Peyer's patch (tissue), 4 donors: ENCODE results near the gene NRK.

ENCODE experiments used
- POLR2A ChIP-seq, 2 donors: fragments of 450-650 bp; IDR thresholded peaks; one replicate each; pipeline ENCODE4 v1.5.1; 2017; ENCODE audit warnings: antibody characterized with exemption in 2 of 2, mild to moderate bottlenecking in 2 of 2, moderate library complexity in 2 of 2
- TF ChIP-seq, protein P1 (sequence below), 6 experiments: fragments of 450-650 bp in 4 of 6; fragments of 200-600 bp in 2 of 6; sonication (generic) in 1 of 6; IDR thresholded peaks; one replicate each; pipeline ENCODE4 v1.5.1; 2017 to 2019; ENCODE audit warnings: antibody characterized with exemption in 6 of 6, mild to moderate bottlenecking in 3 of 6, moderate library complexity in 1 of 6

DNA sequence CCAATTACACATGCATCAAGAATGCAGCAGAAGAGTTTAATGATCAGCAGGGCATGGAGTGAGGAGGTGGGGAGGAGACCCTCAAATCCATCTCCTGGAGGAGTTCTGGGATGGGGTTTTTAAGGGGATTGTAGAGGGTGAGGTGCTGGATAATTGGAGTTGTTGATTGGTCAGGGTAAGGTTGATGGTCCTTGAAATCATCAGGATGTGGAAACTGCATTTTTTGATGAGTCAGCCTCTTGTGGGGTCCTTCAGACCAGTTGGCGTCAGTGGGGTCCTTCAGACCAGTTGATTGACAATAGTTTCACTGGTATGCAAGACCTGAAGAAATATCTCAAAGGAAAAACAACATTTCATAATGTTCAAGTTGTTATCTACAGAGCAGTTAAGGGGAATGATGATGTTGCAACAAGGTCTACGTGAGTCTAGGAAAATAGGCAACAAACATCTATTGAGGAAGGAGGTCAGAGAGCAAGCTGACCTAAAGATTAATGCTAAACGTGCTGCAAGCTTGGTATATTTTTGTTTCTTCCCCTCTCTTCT is 88.3 kb downstream of the NRK start:
- TF ChIP-seq, protein P1, sequence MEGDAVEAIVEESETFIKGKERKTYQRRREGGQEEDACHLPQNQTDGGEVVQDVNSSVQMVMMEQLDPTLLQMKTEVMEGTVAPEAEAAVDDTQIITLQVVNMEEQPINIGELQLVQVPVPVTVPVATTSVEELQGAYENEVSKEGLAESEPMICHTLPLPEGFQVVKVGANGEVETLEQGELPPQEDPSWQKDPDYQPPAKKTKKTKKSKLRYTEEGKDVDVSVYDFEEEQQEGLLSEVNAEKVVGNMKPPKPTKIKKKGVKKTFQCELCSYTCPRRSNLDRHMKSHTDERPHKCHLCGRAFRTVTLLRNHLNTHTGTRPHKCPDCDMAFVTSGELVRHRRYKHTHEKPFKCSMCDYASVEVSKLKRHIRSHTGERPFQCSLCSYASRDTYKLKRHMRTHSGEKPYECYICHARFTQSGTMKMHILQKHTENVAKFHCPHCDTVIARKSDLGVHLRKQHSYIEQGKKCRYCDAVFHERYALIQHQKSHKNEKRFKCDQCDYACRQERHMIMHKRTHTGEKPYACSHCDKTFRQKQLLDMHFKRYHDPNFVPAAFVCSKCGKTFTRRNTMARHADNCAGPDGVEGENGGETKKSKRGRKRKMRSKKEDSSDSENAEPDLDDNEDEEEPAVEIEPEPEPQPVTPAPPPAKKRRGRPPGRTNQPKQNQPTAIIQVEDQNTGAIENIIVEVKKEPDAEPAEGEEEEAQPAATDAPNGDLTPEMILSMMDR (IDR thresholded peaks at IDR 0.05) = no peak
- no peak for TF ChIP-seq POLR2A (IDR thresholded peaks at IDR 0.05)
